Fibroblast of lung (primary cell): ENCODE measurements around the gene CDC26.

Experiments
- CTCF ChIP-seq, 2 donors: IDR thresholded peaks in 1 of 2; conservative IDR thresholded peaks in 1 of 2; 1 replicate in 1 of 2; 2 replicates in 1 of 2; pipeline ENCODE4 v1.5.1; 2011 to 2012; ENCODE audit warnings: low read length in 2 of 2, control low read depth in 1 of 2, inconsistent platforms in 1 of 2, low read depth in 1 of 2, mild to moderate bottlenecking in 1 of 2
- EZH2 ChIP-seq: IDR thresholded peaks from 2 replicates; pipeline ENCODE4 v1.5.1; 2012; ENCODE audit warnings: low read length, control low read depth, mild to moderate bottlenecking; ENCODE audit errors: missing control alignments

DNA sequence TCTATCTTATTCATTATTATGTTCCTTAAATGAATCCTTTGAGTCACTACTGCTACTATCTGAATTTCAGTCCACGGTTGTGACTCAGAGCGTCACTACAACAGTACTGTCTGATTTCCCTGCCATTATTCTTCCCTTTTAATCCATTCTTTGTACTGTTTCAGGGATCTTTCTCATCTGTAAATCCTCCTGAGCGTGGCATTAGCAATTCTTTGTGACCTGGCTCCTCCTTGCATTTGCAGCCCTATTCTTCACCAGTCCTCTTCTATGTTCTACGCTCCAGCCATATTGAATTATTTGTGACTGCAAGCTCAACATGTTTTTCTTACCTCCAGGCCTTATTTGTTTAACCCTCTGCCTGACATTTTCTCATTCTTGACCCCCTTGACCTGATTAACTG lies 6.0 kb upstream of the CDC26 start:
- TF ChIP-seq CTCF (conservative IDR thresholded peaks at IDR 0.05 in 1 of 2, IDR thresholded peaks at IDR 0.05 in 1 of 2; ENCODE audit: low read depth in 1 of 2, low read length in 2 of 2) (no peak), EZH2 (no peak)
